T-helper 1 cell (primary cell): ENCODE results near the gene WDR54.
"Not testable (repeated sequence)": the region's sequence is repeated elsewhere in the genome, so short reads cannot be mapped to it uniquely, and the experiment has no call there.

Experiments used
- DNase-seq, 5 donors: peaks; one replicate each; pipeline ENCODE4 v3.0.0-alpha.2; 2012 to 2020

The WDR54 gene

DNA sequence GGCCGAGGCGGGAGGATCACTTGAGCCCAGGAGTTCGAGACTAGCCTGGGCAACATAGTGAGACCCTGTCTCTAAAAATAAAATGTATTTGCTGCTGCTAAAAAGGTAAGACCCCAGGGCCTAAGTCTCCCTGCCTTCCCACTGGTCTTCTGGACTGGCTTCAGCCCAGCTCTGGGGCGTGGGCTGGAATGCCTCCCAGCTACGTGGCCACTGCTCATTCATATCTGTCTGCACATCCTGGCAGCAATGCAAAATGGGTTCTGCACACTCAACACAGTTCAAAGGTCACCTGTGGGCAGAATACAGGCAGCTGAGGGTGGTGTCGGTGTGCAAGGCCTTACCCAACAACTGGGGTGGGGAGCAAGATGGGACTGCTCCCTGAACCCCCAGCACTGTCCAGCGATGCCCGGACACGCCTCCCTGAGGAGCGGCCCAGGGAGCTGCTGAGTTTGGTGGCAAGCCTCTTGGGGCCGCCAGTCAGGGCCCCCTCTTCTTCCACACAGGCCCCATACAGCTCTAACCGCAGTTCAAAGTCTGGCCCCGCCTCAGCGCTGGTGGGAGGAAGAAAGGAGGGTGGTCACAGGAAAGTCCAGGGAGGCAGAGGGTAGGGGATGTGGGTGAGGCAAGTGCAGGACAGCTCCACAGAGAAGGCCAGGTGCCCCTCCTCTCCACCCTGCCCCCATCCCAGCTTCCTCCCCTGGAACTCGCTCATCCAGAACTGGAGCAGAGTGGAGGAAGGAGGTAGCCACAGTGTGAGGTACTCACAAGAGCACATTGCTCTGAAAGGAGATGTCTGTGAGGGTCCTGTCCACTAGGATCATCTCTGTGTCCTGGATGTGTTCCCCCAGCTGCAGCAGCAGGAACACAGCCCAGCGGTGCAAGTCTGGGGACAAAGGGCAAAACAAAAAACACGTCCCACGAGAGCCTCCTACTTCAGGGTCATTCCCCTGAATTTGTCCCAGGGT lies 8.2 kb downstream of the WDR54 start:
- no peak for DNase-seq

DNA sequence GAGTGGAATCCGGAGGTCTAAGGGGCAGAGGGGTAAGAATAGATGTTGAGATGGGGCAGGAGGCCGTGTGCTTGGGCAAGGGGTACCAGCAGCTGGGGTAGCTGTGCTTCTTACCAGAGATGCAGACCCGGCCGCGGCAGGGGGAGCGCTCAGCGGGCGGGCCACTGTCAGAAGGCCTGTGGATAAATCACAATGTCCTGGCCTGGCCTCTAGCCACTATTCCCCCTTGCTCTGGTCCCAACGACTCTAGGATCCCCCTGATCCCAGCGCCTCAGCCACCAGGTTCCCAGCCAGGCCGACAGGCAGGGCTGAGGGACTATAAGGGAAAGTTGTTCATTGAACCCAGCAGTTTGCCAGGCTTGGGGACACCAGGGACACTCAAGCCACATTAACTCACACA lies 9.0 kb downstream of the WDR54 start:
- no peak for DNase-seq

DNA sequence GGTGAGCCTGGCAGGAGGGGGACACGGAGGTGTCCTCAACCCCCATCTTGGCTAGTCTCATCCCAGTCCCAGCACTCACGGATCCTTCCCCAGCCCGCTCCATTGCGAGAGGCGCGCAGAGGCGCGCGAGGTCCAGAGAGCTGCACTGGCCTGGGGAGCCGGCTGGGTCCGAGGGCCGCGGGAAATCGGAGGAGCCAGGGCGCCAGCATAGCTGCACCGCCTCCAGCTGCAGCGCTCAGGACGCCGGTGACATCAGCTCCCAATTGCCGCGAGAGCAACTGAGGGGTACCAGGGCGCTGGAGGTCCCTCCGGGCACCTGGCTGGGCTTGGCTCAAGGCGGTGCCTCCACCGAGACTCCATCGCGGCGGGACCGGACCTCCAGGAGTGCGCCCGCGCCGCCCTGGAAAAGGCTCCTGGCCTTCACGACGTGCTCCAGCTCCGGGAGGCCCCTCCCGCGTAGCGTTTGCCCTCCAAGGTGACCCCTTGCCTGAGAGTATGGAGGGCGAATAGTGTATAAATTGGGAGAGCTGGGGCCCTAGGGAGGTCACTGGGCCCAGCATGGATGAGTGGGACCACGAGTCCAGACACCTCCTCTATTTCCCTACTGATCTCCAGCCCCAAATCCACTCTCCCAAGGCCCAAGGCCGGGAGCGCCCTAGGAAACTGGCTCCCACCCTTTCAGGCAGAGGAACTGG lies 14.7 kb downstream of the WDR54 start:
- DNase-seq, result no peak

DNA sequence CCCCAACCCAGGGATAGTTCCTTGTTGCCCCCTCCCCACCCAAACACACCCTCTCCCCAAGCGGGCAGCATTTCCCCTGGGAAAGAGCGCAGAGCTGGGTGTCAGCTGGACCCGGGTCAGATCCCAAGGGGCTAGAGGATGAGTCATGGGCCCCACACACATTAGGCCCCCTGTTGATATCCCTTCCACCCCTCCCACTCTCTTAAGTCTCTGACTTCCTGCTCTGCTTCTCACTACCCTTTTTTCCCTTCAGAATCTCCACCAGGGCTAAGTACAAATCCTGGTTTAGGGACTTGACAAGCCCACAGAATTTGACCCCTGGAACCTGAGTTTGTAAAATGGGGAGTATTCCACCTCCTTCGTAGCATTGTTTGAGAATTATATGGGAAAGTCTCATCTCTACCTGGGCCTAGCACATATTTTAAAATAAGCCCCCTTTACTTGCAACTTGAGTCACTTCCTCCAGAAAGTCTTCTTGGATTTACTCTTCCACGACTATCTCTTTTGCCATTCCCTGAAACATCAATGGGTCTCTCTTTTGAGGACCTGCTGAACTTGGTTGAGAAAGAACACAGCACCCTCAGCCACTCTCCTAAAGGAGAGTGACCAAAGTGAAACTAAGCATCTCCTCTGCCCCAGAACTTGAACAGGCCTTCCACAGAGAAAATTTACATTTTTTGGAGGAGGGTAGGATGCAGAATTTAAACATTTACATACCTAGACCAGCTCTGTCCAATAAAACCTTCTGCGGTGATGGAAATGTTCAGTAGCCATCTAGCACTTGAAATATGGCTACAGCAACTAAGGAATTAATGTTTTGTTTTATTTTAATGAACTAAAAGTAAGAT lies 15.5 kb downstream of the WDR54 start:
- DNase-seq, result no peak

DNA sequence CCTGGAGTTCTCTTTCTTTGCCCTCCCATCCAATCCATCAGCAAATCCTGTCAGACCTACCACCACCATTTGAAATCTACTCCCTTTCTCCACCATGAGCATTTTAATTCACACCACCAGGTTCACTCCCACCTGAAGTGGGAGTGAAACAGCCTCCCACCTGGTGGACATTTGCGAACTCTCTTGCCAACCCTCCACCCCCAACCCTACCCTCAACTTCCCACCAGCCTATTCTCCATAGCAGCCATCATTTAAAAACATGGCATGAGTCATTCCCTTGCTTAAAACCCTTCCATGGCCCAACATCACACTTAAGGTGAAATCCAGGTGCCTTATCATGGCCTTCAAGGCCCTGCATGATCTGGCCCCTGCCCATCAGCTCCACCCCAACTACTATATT lies 16.7 kb downstream of the WDR54 start:
- no peak for DNase-seq

DNA sequence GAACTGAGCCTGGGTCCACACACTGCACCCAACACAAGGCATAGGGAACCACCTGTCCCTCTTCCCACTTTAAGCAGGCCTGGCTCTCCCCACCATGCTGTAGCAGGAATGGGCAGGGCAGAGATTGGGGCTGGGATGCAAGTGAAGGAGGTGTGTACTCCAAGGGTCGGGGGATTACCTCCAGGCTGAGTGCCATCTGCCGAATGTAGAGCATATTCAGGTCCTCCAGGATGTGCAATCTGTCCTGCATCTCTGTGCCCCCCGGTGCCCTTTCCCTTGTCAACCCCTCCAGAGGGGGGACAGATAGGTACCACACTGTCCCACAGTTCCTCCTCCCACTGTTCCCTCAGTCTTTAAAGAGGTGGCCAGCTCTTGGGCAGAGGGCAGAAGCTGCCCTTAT lies 17.8 kb downstream of the WDR54 start:
- DNase-seq, result no peak

DNA sequence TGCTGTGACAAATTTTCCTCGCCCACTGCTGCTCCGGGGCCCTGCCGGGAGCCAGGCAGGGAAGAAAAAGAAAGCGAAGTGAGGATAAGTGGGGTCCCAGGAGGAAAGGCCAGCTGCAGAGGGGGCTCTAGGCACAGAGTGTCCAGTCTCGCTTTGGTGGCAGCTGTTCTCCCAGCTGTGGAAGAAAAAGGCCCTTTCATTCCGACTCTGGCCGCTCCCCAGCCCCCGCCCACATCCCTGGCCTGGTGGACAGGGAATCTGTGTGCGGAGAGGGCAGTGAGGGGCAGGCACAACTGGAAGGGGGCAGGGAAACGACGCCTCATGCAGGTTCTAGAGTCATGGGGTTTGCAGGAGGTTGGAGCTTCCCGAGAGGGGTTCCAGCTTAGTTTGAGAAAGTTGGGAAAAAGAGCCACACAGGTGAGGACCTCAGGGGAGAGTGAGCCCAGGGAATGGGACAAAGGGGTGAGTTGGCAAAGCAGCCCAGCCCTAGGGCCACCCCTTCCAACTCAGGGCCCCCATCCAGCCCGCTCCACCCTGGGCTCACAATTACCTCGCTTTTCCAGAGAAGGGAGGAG lies 18.4 kb downstream of the WDR54 start:
- no peak for DNase-seq

DNA sequence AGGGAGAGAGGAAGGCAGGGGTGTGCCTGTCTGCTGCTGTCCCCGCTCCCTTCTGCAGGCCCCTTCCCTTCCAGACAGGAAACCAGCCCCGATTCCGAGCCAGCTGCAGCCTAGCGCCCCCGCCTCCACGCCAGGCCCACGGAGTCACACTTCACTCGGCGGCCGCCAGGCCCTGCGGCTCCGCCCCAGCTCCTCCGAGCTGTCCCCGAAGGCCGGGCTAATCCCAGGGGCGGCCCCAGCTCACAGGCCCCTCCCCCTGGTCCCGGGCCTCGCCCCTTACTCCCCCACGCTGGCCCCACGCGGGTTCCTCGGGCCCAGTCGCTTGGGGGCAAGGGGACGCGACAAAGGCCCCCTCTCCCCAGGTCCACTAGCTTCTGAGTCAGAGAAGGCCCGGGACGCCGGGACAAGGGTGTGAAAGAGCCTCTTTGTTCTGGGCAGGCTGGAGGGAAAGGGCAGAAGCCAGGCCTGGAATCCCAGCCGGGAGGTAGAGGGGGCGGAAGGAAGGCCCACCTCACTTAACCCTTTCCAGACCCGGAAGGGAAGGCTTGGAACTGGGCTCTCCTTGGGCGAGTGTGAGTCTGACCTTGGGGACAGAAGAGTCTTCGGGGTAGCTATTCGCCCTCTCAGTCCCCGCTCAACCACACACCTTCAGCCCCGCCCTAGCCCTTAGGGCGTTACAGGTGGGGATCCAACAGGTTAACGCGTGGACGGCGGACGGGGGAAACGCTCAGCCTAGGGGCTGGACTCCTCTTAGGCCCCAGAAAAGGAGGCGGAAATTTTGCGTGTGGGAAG lies 19.0 kb downstream of the WDR54 start:
- DNase-seq, result peak in 1 of 5 donors; percentile 52

DNA sequence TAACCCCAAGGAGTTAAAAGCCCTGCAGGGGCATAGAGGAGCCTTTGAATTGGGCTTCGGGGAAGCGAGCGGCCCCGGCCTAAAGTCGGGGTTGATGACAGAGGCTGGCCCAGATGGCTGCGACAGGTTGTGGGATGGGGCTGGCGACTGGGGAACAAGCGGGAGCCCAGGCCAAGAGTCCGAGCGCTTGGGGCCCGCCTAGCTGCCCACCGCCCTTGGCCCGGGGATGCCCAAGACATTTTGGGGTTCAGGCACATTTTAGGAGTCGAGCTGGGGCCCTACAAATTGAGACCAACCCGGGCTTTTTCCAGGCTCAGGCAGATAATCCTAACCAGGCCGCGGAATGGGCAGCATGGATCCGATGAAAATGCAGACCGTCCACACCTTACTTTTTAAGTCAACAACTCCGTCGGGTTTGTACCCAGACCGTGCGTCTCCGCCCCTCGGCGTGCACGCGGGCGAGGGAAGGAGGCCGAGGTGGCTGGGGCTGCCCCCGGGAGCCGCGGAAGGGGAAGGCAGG lies 19.7 kb downstream of the WDR54 start:
- no peak for DNase-seq

DNA sequence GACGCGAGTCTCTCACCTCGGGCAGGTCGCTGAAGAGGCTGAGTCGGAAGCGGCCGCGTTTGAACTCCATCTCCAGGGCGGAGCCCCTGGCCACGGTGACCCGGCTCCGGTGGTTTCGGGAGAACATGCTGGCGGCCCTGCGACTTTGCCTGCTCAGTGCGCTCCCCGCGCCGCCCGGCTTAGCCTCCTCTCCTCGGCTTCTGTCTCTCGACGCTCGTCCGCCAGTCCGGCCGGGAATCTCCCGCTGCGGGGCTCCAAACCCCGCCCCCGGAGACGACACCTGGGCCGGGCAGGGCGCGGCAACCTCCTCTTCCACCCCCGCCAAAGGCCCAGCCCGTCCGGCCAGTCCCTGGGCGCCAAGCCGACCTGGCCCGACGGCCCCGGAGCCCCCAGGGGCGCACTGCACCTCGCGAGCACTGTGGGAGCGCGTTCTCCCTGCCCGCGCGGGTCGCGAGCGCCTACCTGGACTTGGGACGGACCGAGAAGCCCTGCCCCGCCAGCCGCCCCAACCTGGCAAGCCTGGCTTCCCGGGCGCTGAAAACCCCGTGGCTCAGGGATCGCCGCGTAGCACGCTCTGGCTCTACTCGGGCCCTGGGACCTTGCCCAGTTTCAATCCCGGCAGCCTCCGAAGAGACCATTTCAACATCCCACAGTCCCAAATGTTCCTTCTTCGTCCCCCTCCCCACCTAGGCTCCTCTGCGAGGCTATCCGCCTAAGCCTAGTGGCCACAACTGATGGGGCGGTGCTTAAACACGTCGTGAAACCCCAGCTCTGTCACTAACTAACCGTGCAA lies 20.4 kb downstream of the WDR54 start, which contains the start of gene RTKN:
Gene RTKN, minus strand, starts transcription at position 248 of the 793 bp plus-strand sequence. Its CDS starts 121 bp downstream, at position 127.
- peak in 1 of 5 donors; percentile 17 for DNase-seq

DNA sequence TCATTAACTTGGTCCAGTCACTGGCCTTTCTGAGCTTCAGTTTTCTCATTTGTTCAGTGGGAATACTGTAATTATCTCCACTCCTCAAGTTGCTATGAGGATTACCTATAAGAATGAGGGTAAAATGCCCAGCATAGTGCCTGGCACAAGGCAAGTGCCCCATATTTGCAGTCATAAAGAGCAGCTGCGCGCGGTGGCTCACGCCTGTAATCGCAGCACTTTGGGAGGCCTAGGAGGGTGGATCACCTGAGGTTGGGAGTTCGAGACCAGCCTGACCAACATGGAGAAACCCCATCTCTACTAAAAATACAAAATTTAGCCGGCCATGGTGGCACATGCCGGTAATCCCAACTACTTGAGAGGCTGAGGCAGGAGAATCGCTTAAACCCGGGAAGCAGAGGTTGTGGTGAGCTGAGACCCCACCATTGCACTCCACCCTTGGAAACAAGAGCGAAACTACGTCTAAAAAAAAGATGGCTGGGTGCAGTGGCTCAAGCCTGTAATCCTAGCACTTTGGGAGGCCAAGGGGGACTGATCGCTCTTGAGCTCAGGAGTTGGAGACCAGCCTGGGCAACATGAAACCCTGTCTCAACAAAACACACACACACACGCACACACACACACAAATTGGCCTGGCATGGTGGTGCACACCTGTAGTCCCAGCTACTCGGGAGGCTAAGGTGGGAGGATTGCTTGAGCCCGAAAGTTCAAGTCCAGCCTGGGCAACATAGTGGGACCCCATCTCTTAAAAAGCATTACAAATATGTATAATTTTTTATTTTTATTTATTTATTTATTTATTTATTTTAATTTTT lies 21.2 kb downstream of the WDR54 start:
- DNase-seq, result not testable (repeated sequence)

DNA sequence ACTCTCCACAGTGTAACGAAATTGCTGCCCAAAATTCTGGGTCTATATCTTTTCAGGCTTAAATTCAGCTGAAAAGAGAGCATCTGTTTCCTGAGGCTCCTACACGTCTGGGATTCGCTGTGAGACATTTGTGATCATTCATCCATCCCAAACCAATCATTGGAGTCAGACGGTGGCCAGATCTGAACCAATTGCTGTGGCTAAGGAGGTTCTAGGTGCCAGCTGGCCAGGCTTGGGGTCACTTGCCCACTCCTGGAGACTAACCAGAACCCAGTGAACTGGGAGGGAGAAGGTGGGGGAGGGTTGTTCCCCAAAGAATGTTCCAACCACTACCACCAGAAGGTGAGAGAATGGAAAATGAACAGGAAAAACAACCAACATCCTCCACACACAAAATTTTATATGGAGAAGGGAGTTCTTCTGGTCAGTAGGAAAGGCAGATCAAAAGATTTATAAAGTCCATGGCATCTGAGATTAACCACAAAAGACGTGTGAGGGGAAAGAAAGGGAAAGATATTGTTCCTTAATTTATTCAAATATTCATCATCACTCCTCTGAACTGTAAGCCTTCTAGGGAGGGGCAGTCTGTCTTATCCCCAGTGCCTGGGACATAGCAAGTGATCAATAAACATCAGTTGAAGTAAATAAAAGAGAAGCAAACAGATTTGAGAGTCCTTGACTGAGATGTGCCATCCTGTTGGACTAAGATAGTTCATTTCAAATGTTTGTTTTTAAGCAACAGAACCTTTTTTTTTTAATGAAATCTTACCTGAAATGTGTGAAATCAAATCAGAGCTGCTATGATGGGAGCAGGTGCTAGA lies 23.2 kb downstream of the WDR54 start:
- DNase-seq, result no peak

DNA sequence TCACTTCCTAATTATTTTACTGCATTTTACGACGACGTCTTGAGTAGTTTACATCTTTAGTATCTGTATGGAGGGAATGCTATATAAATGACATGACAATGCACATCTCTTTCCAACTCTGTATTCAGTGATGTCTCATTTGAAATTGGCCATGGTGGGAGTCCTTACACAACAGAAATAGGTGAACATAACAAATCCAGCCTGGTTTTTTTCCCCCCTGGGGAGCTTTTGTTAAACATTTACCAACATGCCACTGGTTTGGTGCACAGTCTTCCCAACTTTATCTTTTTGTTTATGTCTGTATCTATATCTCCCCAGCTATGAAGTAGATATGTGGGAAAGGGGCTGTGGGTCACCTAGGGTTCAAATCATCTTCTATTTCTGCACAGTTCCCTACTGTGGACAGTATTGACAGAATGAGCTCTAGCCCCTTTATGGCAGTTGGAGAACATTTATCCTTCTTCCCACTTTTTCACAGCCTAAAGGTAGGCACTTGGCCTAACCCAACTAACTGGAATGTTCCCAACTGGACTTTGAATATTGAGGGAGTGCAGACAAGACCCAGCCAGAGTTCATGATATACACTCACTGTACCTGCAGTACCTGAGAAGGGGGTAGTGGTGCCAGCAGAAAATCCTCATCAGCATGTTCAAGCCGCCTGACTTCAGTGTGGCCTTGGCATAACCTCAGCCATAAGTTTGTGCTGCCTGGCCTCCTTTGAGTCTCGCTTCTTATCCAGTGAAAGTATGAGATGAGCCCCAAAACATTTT lies 25.9 kb downstream of the WDR54 start:
- DNase-seq, result no peak

DNA sequence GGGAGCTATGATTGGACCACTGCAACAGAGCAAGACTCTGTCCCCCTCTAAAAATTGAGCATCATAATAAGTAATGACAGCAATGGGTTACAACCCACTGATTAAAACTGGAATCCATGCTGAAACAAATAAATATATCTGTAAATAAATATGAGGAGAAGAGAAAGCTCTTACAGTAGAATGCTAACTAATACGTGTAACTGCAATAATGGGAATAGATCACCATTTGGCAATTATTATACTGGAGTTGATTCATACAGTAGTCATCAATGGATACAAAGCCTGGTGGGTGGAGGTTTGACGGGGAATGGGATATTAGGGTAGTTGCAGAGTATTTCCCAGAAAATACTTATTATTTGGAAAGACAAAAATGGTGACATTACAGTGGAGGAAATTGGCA lies 27.2 kb downstream of the WDR54 start:
- no peak for DNase-seq

DNA sequence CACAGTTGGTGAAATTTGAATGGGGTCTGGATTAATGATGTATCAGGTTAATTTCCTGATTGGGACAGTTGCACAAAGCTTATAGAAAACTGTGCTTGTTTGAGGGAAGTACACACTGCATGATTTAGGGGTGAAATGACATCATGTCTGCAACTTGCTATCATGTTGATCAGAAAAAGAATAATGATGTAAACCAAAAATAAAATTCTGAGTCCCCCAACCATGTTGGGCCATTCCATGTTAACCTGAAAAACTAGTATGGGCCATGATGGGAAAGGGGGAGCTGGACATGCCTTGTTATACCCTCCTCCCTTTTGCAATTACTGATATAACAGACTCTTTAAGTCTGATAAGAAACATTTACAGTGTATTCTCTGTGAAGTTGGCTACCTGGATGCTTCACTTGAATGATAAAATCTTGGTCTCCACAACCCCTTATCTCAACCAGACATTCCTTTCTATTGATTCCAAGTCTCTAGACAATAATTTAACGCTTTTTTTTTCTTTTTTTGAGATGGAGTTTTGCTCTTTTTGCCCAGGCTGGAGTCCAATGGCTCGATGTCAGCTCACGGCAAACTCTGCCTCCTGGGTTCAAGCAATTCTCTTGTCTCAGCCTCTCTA lies 29.1 kb downstream of the WDR54 start:
- DNase-seq, result no peak

DNA sequence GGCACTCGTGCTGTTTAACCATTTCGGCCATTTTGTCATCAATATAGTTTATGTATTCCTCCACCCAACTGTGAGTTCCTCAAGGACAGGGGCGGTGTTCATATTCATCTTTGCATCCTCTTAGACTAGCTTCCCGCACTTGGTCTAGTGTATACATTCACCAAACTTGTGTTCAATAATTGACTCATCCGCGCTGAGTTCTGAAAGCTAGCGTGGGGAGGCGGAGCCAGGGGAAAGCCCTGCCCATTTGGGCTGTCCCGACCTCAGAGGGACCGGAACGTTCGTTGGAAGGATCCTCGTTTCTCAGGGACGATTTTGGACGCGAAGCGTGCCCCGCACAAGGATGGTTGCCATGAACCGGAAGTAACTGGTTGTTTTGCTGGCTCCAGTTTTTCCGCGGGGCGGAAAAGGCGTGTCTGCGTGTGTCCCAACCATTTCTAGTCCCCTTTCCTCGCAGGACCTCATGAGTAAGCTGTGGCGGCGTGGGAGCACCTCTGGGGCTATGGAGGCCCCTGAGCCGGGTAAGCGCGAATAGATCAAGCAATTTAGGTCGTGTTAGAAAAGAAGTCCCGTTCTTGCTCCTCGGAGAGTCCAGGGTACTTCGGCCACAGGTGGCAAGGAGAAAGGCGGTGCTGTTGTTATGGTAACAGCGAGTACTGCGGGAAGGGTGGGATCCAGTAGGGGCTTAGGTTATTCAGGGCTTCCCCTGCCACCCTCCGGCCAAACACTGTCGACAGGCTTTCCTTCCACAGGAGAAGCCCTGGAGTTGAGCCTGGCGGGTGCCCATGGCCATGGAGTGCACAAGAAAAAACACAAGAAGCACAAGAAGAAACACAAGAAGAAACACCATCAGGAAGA lies 33.4 kb downstream of the WDR54 start, which contains the start of gene INO80B:
Gene INO80B, plus strand, starts transcription at position 434 of the 858 bp plus-strand sequence. Its CDS starts 30 bp downstream, at position 464.
- DNase-seq, result peak; percentile 87 to 98 (median 93)
